Measurements from ENCODE around the gene OSBPL8. TPM values are rescaled to one million over a fixed set of nuclear protein-coding genes. Genes with fewer than 3 reads are reported as not detected.
"Not testable (repeated sequence)": the region's sequence is repeated elsewhere in the genome, so short reads cannot be mapped to it uniquely, and the experiment has no call there.

OSBPL8 gene
- total and polyA plus RNA-seq, 4 donors: 6.9 to 32.5 (median 22.9) TPM

GRCh38 chr12:76501390-76501789, 58.2 kb downstream of the OSBPL8 start:
- Histone ChIP-seq H3K9me3 (ENCODE audit: control insufficient read depth in 4 of 4, low read length in 3 of 4) (no peaks in the 10 kb centered on the region), H3K4me1 (ENCODE audit: control insufficient read depth in 4 of 4, insufficient read depth in 4 of 4, low read length in 3 of 4) (peaks cover 0 to 7% (median 1%) of the 10 kb centered on the region in 4 donors), H3K4me3 (ENCODE audit: low read depth in 1 of 3, low read length in 3 of 3) (no peak overlapping the region), H3K36me3 (ENCODE audit: control insufficient read depth in 4 of 4, insufficient read depth in 3 of 4, low read depth in 1 of 4, low read length in 3 of 4) (no peaks in the 10 kb centered on the region), H3K27ac (ENCODE audit: low read depth in 1 of 2, low read length in 2 of 2) (no peak overlapping the region), H3K27me3 (ENCODE audit: control insufficient read depth in 4 of 4, insufficient read depth in 4 of 4, low read length in 3 of 4) (no peaks in the 10 kb centered on the region), H3K9ac (ENCODE audit: low read depth in 1 of 2, low read length in 2 of 2) (no peak overlapping the region)
- DNase-seq (ENCODE audit: low spot score): no peak
- 97% methylated on average over 2 of the region's 2 CpGs for WGBS
- TF ChIP-seq ZBTB33 (IDR thresholded peaks at IDR 0.05) (no peak), FOXA2 (IDR thresholded peaks at IDR 0.05) (no peak), REST (IDR thresholded peaks at IDR 0.05) (no peak), GABPA (IDR thresholded peaks at IDR 0.05 in 1 of 2, conservative IDR thresholded peaks at IDR 0.05 in 1 of 2) (no peak), RAD21 (IDR thresholded peaks at IDR 0.05) (no peak), TAF1 (conservative IDR thresholded peaks at IDR 0.05) (no peak), FOXA1 (IDR thresholded peaks at IDR 0.05) (no peak), RXRA (IDR thresholded peaks at IDR 0.05) (no peak), CTCF (IDR thresholded peaks at IDR 0.05; ENCODE audit: low read depth, low read length, missing input control) (no peak), NR2F2 (IDR thresholded peaks at IDR 0.05) (no peak), EGR1 (IDR thresholded peaks at IDR 0.05; ENCODE audit: low read depth in 2 of 2) (no peak), HNF4A (conservative IDR thresholded peaks at IDR 0.05) (no peak)

GRCh38 chr12:76499136-76499535, 60.4 kb downstream of the OSBPL8 start:
- not testable (repeated sequence) for DNase-seq (ENCODE audit: low spot score); H3K27me3 ChIP-seq (ENCODE audit: control insufficient read depth in 4 of 4, insufficient read depth in 4 of 4, low read length in 3 of 4); H3K9me3 ChIP-seq (ENCODE audit: control insufficient read depth in 4 of 4, low read length in 3 of 4); H3K36me3 ChIP-seq (ENCODE audit: control insufficient read depth in 4 of 4, insufficient read depth in 3 of 4, low read depth in 1 of 4, low read length in 3 of 4); H3K4me3 ChIP-seq (ENCODE audit: low read depth in 1 of 3, low read length in 3 of 3); H3K9ac ChIP-seq (ENCODE audit: low read depth in 1 of 2, low read length in 2 of 2); H3K4me1 ChIP-seq (ENCODE audit: control insufficient read depth in 4 of 4, insufficient read depth in 4 of 4, low read length in 3 of 4); H3K27ac ChIP-seq (ENCODE audit: low read depth in 1 of 2, low read length in 2 of 2)
- 98% methylated on average over 4 of the region's 4 CpGs for WGBS

Measured in liver (tissue), 9 donors.